HCT116 (cell line): ENCODE measurements around the gene PHF21A. TPM values are rescaled to one million over a fixed set of nuclear protein-coding genes. Genes with fewer than 3 reads are reported as not detected.
A peak's percentile ranks its signal among the peaks of the same experiment; 100 is the strongest.

ENCODE experiments used
- ATAC-seq: fragments of 200-7000 bp; cut with Tn5 transposase; 2 replicates; pipeline ENCODE4 v1.9.1; 2020; ENCODE audit warnings: mild to moderate bottlenecking, moderate library complexity
- BruUV-seq: library from RNA; stranded (reverse); fragments of 400-500 nt; replicated peaks from 2 replicates; lab custom pipeline; 2021; lab: Mats Ljungman, UMichigan
- CTCF ChIA-PET: fragments of 300-600 bp; sonication (Branson Sonifier 250); formaldehyde crosslinking; loops from one replicate; lab custom pipeline; 2021; ENCODE audit warnings: antibody characterized with exemption; lab: Charles Lee
- POLR2A ChIA-PET: fragments of 300-600, 350-600 bp; sonication (Branson Sonifier 250); formaldehyde crosslinking; loops from one replicate; lab custom pipeline; 2021; ENCODE audit warnings: antibody characterized with exemption; lab: Charles Lee
- RAD21 ChIA-PET, 2 experiments: fragments of 300-600 bp; sonication (Branson Sonifier 250); formaldehyde crosslinking; loops; one replicate each; lab custom pipeline; 2023; ENCODE audit warnings: low total read pairs in 2 of 2; ENCODE audit not compliant: uncharacterized antibody in 2 of 2, unreplicated experiment in 2 of 2, low non-redundant PET in 1 of 2; lab: Charles Lee
- DNase-seq: peaks from one replicate; pipeline ENCODE4 v3.0.0-alpha.2; 2010; ENCODE audit warnings: low read depth, low spot score
- H2AFZ ChIP-seq: fragments of 200-600 bp; shearing (Covaris generic), sonication (generic); 2 replicates; pipeline ENCODE4 v1.6.1; 2017; ENCODE audit warnings: low read depth, mixed run types, mixed read lengths, antibody characterized with exemption, low read length; ENCODE audit not compliant: poor library complexity, severe bottlenecking
- H3K27ac ChIP-seq: 2 replicates; pipeline ENCODE4 v1.5.1; 2012; ENCODE audit warnings: low read depth, low read length
- H3K27me3 ChIP-seq: fragments of 200-600 bp; sonication (generic); 2 replicates; pipeline ENCODE4 v1.6.1; 2016; ENCODE audit warnings: mixed run types, low read length, mixed read lengths; ENCODE audit not compliant: insufficient read depth
- H3K36me3 ChIP-seq, 2 experiments: fragments of 200-500 bp in 1 of 2; fragments of 200-600 bp in 1 of 2; sonication (Bioruptor generic) in 1 of 2; sonication (generic) in 1 of 2; 2 replicates each; pipeline versions ENCODE4 v1.5.1 to v1.6.1; 2014 to 2016; ENCODE audit warnings: low read length in 2 of 2, inconsistent platforms in 1 of 2, mixed read lengths in 1 of 2, mixed run types in 1 of 2; ENCODE audit not compliant: insufficient read depth in 2 of 2, control insufficient read depth in 1 of 2
- H3K4me1 ChIP-seq, 2 experiments: fragments of 200-600 bp in 1 of 2; sonication (generic) in 1 of 2; 2 replicates each; pipeline versions ENCODE4 v1.5.1 to v1.6.1; 2012 to 2017; ENCODE audit warnings: low read length in 2 of 2, inconsistent platforms in 1 of 2, mild to moderate bottlenecking in 1 of 2, mixed read lengths in 1 of 2, mixed run types in 1 of 2, moderate library complexity in 1 of 2; ENCODE audit not compliant: insufficient read depth in 2 of 2, control insufficient read depth in 1 of 2
- H3K4me2 ChIP-seq: fragments of 200-600 bp; sonication (generic); 2 replicates; pipeline ENCODE4 v1.6.1; 2017; ENCODE audit warnings: mixed run types, low read length, mixed read lengths
- H3K4me3 ChIP-seq, 2 experiments: fragments of 200-600 bp in 1 of 2; sonication (generic) in 1 of 2; replicated peaks in 1 of 2; 2 replicates each; pipeline ENCODE4 v1.5.1; 2011 to 2016; ENCODE audit warnings: low read length in 2 of 2, control low read depth in 1 of 2, low read depth in 1 of 2, mild to moderate bottlenecking in 1 of 2, mixed read lengths in 1 of 2, mixed run types in 1 of 2
- H3K79me2 ChIP-seq: fragments of 200-600 bp; sonication (generic); 2 replicates; pipeline ENCODE4 v1.6.1; 2017; ENCODE audit warnings: mild to moderate bottlenecking, mixed run types, low read length, moderate library complexity, mixed read lengths; ENCODE audit not compliant: insufficient read depth
- H3K9ac ChIP-seq: fragments of 200-600 bp; sonication (generic); 2 replicates; pipeline ENCODE4 v1.6.1; 2016; ENCODE audit warnings: low read length, mixed read lengths
- H3K9me2 ChIP-seq: fragments of 200-600 bp; sonication (generic), shearing (Covaris generic); 2 replicates; pipeline ENCODE4 v1.6.1; 2017; ENCODE audit warnings: mixed run types, mild to moderate bottlenecking, moderate library complexity; ENCODE audit not compliant: insufficient read depth
- H3K9me3 ChIP-seq, 2 experiments: fragments of 200-500 bp in 1 of 2; fragments of 200-600 bp in 1 of 2; sonication (Bioruptor generic) in 1 of 2; sonication (generic) in 1 of 2; 2 replicates each; pipeline ENCODE4 v1.6.1; 2014 to 2017; ENCODE audit warnings: low read length in 2 of 2, mixed read lengths in 2 of 2, inconsistent platforms in 1 of 2, low read depth in 1 of 2, mild to moderate bottlenecking in 1 of 2, mixed run types in 1 of 2, moderate library complexity in 1 of 2; ENCODE audit not compliant: control insufficient read depth in 1 of 2, insufficient read depth in 1 of 2
- H4K20me1 ChIP-seq: fragments of 200-600 bp; sonication (generic), shearing (Covaris generic); 2 replicates; pipeline ENCODE4 v1.6.1; 2017; ENCODE audit warnings: mixed run types, mild to moderate bottlenecking, moderate library complexity; ENCODE audit not compliant: insufficient read depth
- ATF3 ChIP-seq: IDR thresholded peaks from 2 replicates; pipeline ENCODE4 v1.6.1; 2012
- CEBPB ChIP-seq: IDR thresholded peaks from 2 replicates; pipeline ENCODE4 v1.6.1; 2012; ENCODE audit warnings: low read depth
- ELF1 ChIP-seq: IDR thresholded peaks from 2 replicates; pipeline ENCODE4 v1.6.1; 2012; ENCODE audit warnings: low read depth, borderline replicate concordance
- POLR2A ChIP-seq: IDR thresholded peaks from 2 replicates; pipeline ENCODE4 v1.7.0; 2011; ENCODE audit warnings: borderline replicate concordance; ENCODE audit not compliant: insufficient read depth, insufficient read length; ENCODE audit errors: extremely low read depth
- RAD21 ChIP-seq: IDR thresholded peaks from 2 replicates; pipeline ENCODE4 v1.6.1; 2012; ENCODE audit warnings: low read depth, mild to moderate bottlenecking
- TCF7L2 ChIP-seq: IDR thresholded peaks from 2 replicates; pipeline ENCODE4 v1.7.0; 2011; ENCODE audit warnings: borderline replicate concordance, inconsistent platforms; ENCODE audit not compliant: insufficient read depth, insufficient read length; ENCODE audit errors: extremely low read depth
- ZFX ChIP-seq: fragments of 450-650 bp; IDR thresholded peaks from 2 replicates; pipeline ENCODE4 v1.6.1; 2017
- ZNF274 ChIP-seq: fragments of 200-500 bp; sonication (Bioruptor generic); IDR thresholded peaks from 2 replicates; pipeline ENCODE4 v1.6.1; 2014; ENCODE audit warnings: mild to moderate bottlenecking, low read depth, low read length, inconsistent platforms
- intact Hi-C: fragments of 100-400 bp; cut with micrococcal nuclease; formaldehyde crosslinking; loops from 2 replicates; pipeline ENCODE4 v1.10.0; 2022
- total RNA-seq: library from RNA; stranded (reverse); gene quantifications from one replicate; pipeline ENCODE4 v1.2.1, GENCODE V29; 2021; ENCODE audit not compliant: unreplicated experiment
- TF ChIP-seq, protein P1 (sequence below): IDR thresholded peaks from 2 replicates; pipeline ENCODE4 v1.6.1; 2012; ENCODE audit warnings: low read depth
- TF ChIP-seq, protein P2 (sequence below), 3 experiments: fragments of 200-600 bp in 1 of 3; sonication (generic) in 1 of 3; IDR thresholded peaks in 2 of 3; conservative IDR thresholded peaks in 1 of 3; 2 replicates each; pipeline ENCODE4 v1.5.1; 2012 to 2017; ENCODE audit warnings: low read depth in 2 of 3, low read length in 2 of 3, antibody characterized with exemption in 1 of 3, borderline replicate concordance in 1 of 3, control low read depth in 1 of 3, mild to moderate bottlenecking in 1 of 3, mixed read lengths in 1 of 3, mixed run types in 1 of 3, moderate library complexity in 1 of 3; ENCODE audit not compliant: insufficient read depth in 1 of 3

The PHF21A gene
- total RNA-seq, 1 experiment from 2014 or later = 27.0 TPM

GRCh38 chr11:46079662-46080061 is 41.6 kb downstream of the PHF21A start (continued):
- TF ChIP-seq TCF7L2 (no peak), CEBPB (no peak), POLR2A (no peak), ZNF274 (no peak), ELF1 (no peak), RAD21 (no peak), ATF3 (no peak)
- TF ChIP-seq, protein P1, sequence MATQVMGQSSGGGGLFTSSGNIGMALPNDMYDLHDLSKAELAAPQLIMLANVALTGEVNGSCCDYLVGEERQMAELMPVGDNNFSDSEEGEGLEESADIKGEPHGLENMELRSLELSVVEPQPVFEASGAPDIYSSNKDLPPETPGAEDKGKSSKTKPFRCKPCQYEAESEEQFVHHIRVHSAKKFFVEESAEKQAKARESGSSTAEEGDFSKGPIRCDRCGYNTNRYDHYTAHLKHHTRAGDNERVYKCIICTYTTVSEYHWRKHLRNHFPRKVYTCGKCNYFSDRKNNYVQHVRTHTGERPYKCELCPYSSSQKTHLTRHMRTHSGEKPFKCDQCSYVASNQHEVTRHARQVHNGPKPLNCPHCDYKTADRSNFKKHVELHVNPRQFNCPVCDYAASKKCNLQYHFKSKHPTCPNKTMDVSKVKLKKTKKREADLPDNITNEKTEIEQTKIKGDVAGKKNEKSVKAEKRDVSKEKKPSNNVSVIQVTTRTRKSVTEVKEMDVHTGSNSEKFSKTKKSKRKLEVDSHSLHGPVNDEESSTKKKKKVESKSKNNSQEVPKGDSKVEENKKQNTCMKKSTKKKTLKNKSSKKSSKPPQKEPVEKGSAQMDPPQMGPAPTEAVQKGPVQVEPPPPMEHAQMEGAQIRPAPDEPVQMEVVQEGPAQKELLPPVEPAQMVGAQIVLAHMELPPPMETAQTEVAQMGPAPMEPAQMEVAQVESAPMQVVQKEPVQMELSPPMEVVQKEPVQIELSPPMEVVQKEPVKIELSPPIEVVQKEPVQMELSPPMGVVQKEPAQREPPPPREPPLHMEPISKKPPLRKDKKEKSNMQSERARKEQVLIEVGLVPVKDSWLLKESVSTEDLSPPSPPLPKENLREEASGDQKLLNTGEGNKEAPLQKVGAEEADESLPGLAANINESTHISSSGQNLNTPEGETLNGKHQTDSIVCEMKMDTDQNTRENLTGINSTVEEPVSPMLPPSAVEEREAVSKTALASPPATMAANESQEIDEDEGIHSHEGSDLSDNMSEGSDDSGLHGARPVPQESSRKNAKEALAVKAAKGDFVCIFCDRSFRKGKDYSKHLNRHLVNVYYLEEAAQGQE = no peak

- intact Hi-C loops = no loop called here
- ChIA-PET POLR2A (no interaction called here), RAD21 (no interaction called here), CTCF (interaction anchor here (1.1 kb wide), 1 partner anchor 111 kb away, joined by 4 read pairs; no protein-coding TSS in a partner anchor)
- H3K27ac ChIP-seq = no peak overlapping the region
- no peaks in the 10 kb centered on the region for H3K27me3 ChIP-seq
- no peaks in the 10 kb centered on the region for H3K36me3 ChIP-seq
- H2AFZ ChIP-seq = no peak overlapping the region
- H4K20me1 ChIP-seq = no peaks in the 10 kb centered on the region
- no peak overlapping the region for H3K4me2 ChIP-seq
- no peak for ATAC-seq
- TF ChIP-seq, protein P2, sequence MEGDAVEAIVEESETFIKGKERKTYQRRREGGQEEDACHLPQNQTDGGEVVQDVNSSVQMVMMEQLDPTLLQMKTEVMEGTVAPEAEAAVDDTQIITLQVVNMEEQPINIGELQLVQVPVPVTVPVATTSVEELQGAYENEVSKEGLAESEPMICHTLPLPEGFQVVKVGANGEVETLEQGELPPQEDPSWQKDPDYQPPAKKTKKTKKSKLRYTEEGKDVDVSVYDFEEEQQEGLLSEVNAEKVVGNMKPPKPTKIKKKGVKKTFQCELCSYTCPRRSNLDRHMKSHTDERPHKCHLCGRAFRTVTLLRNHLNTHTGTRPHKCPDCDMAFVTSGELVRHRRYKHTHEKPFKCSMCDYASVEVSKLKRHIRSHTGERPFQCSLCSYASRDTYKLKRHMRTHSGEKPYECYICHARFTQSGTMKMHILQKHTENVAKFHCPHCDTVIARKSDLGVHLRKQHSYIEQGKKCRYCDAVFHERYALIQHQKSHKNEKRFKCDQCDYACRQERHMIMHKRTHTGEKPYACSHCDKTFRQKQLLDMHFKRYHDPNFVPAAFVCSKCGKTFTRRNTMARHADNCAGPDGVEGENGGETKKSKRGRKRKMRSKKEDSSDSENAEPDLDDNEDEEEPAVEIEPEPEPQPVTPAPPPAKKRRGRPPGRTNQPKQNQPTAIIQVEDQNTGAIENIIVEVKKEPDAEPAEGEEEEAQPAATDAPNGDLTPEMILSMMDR (IDR thresholded peaks at IDR 0.05 in 2 of 3, conservative IDR thresholded peaks at IDR 0.05 in 1 of 3; ENCODE audit: borderline replicate concordance in 1 of 3, insufficient read depth in 1 of 3, low read depth in 2 of 3, low read length in 2 of 3) = peak in 2 of 3 experiments; percentile 39 to 49; a peak in 3 of 6 replicates
- TF ChIP-seq ZFX (no peak), RAD21 (peak; percentile 25; the same call in 1 of the 2 replicates)
- no peaks in the 10 kb centered on the region for H3K9me2 ChIP-seq
- no peak overlapping the region for H3K9ac ChIP-seq
- no peak overlapping the region for H3K4me3 ChIP-seq
- H3K4me1 ChIP-seq = 0 out of 4 replicates have a peak, but pooled peaks cover 0 to 4% of the 10 kb centered on the region in 2 experiments
- no peaks in the 10 kb centered on the region for H3K9me3 ChIP-seq
- BruUV-seq = no TSS peak
- H3K79me2 ChIP-seq = no peaks in the 10 kb centered on the region
- no peak for DNase-seq
These were observed 45.3 kb downstream of the PHF21A start for GRCh38 chr11:46075928-46076327.
